GM20431 (cell line): Measurements from ENCODE around the gene C9orf85.

Experiments
- in situ Hi-C: fragments of 300-500 bp; cut with MseI, MboI; formaldehyde crosslinking; loops from one replicate; pipeline ENCODE4 v1.15.0; 2020; ENCODE audit warnings: low sequenced_read_pairs; ENCODE audit not compliant: unreplicated experiment

The C9orf85 gene

GRCh38 chr9:71901695-71902597, 9.5 kb upstream of the C9orf85 start:
- in situ Hi-C loops: no loop called here

GRCh38 chr9:71904076-71904475, 7.4 kb upstream of the C9orf85 start:
- in situ Hi-C loops: no loop called here

- in situ Hi-C loops: no loop called here
Observed at GRCh38 chr9:71908825-71909224, 2.6 kb upstream of the C9orf85 start.

GRCh38 chr9:71909887-71910649, 1.4 kb upstream of the C9orf85 start:
- in situ Hi-C loops: no loop called here

GRCh38 chr9:71910650-71911060, 784 bp upstream of the C9orf85 start:
- in situ Hi-C loops: no loop called here

GRCh38 chr9:71911908-71912335, 483 bp downstream of the C9orf85 start:
- in situ Hi-C loops: no loop called here

- in situ Hi-C loops: no loop called here
Observed at GRCh38 chr9:71915495-71915894, 4.1 kb downstream of the C9orf85 start.

- in situ Hi-C loops: no loop called here
Observed at GRCh38 chr9:71916834-71917534, 5.5 kb downstream of the C9orf85 start.

GRCh38 chr9:71918419-71918818, 7.0 kb downstream of the C9orf85 start:
- in situ Hi-C loops: no loop called here

GRCh38 chr9:71920456-71921189, 9.2 kb downstream of the C9orf85 start:
- in situ Hi-C loops: no loop called here

- in situ Hi-C loops: no loop called here
Observed at GRCh38 chr9:71921190-71921814, 9.9 kb downstream of the C9orf85 start.

GRCh38 chr9:71924576-71924975, 13.1 kb downstream of the C9orf85 start:
- in situ Hi-C loops: no loop called here

GRCh38 chr9:71925834-71926233, 14.4 kb downstream of the C9orf85 start:
- in situ Hi-C loops: no loop called here

GRCh38 chr9:71928376-71928775, 16.9 kb downstream of the C9orf85 start:
- in situ Hi-C loops: no loop called here

- in situ Hi-C loops: no loop called here
Observed at GRCh38 chr9:71928806-71929205, 17.4 kb downstream of the C9orf85 start.

- in situ Hi-C loops: no loop called here
Observed at GRCh38 chr9:71929223-71929622, 17.8 kb downstream of the C9orf85 start.

- in situ Hi-C loops: no loop called here
Observed at GRCh38 chr9:71929791-71930440, 18.5 kb downstream of the C9orf85 start.

- in situ Hi-C loops: no loop called here
Observed at GRCh38 chr9:71931166-71931565, 19.7 kb downstream of the C9orf85 start.

GRCh38 chr9:71936066-71936465, 24.6 kb downstream of the C9orf85 start:
- in situ Hi-C loops: no loop called here
